Cardiac muscle cell (in vitro differentiated cells and primary cell): Measurements from ENCODE around the gene NLRC3. TPM values are rescaled to one million over a fixed set of nuclear protein-coding genes. Genes with fewer than 3 reads are reported as not detected.

Experiments used
- DNase-seq, 2 donors: peaks; one replicate each; pipeline versions ENCODE4 v3.0.0 to v3.0.0-alpha.2; 2010 to 2017; ENCODE audit warnings: low read depth in 1 of 2, low spot score in 1 of 2
- H3K27ac ChIP-seq: fragments of 200-600 bp; sonication (generic); 2 replicates; pipeline ENCODE4 v1.5.1; 2016
- H3K27me3 ChIP-seq: fragments of 200-600 bp; sonication (generic); 2 replicates; pipeline ENCODE4 v1.6.0; 2016; ENCODE audit warnings: control low read depth
- H3K36me3 ChIP-seq: fragments of 200-600 bp; sonication (generic); 2 replicates; pipeline ENCODE4 v1.5.1; 2016; ENCODE audit warnings: control low read depth
- H3K4me1 ChIP-seq: fragments of 200-600 bp; sonication (generic); 2 replicates; pipeline ENCODE4 v1.8.1; 2017; ENCODE audit warnings: low read depth, mild to moderate bottlenecking, mixed run types
- H3K4me3 ChIP-seq: fragments of 200-600 bp; sonication (generic); 2 replicates; pipeline ENCODE4 v1.5.1; 2016; ENCODE audit warnings: mild to moderate bottlenecking
- H3K9me3 ChIP-seq: fragments of 200-600 bp; sonication (generic); 2 replicates; pipeline ENCODE4 v1.5.1; 2017; ENCODE audit warnings: low read depth, mild to moderate bottlenecking, control low read depth
- CTCF ChIP-seq: IDR thresholded peaks from 2 replicates; pipeline ENCODE4 v1.5.1; 2012; ENCODE audit warnings: low read depth, mild to moderate bottlenecking, low read length
- polyA plus RNA-seq: library from polyadenylated mRNA; unstranded; fragments of >200 nt; fragmentation: Nextera tagmentation; extraction: Ambion mirVana; gene quantifications from 2 replicates; pipeline ENCODE4 v1.2.1, GENCODE V29; 2016
- total RNA-seq: library from RNA; depleted of rRNA; stranded (reverse); fragments of >200 nt; gene quantifications from 2 replicates; pipeline ENCODE4 v1.2.3, GENCODE V29; 2016

NLRC3 gene
- total and polyA plus RNA-seq, 2 experiments from 2014 or later: 0.09 to 0.61 TPM

DNA sequence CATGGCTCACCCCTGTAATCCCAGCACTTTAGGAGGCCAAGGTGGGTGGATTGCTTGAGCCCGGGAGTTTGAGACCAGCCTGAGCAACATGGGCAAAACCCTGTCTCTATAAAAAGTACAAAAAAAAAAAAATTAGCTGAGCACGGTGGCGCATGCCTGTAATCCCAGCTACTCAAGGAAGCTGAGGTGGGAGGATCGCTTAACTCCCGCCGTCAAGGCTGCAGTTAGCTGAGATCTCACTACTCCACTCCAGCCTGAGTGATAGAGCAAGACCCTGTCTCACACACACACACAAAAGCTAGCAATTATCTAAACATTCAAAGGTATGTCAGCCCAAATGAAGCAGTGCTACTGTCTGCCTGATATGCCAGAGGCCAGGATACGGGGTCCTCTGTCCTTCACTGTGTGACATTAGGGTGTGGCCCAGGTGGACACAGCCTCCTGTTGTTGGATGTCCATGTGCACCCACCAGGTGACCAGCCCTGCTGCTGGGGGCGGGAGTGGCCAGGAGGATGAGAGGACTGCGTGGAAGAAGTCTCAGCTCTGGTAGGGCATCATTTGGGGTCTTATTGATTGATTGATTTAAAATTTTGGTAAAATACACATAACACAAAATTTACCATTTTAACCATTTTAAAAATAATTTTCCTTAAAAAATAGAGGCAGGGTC, 3.9 kb downstream of the NLRC3 start:
- TF ChIP-seq CTCF: no peak
- Histone ChIP-seq H3K27me3 (no peaks in the 10 kb centered on the region), H3K4me3 (no peak overlapping the region), H3K36me3 (no peaks in the 10 kb centered on the region), H3K27ac (no peak overlapping the region), H3K9me3 (no peaks in the 10 kb centered on the region), H3K4me1 (no peaks in the 10 kb centered on the region)
- DNase-seq: no peak

DNA sequence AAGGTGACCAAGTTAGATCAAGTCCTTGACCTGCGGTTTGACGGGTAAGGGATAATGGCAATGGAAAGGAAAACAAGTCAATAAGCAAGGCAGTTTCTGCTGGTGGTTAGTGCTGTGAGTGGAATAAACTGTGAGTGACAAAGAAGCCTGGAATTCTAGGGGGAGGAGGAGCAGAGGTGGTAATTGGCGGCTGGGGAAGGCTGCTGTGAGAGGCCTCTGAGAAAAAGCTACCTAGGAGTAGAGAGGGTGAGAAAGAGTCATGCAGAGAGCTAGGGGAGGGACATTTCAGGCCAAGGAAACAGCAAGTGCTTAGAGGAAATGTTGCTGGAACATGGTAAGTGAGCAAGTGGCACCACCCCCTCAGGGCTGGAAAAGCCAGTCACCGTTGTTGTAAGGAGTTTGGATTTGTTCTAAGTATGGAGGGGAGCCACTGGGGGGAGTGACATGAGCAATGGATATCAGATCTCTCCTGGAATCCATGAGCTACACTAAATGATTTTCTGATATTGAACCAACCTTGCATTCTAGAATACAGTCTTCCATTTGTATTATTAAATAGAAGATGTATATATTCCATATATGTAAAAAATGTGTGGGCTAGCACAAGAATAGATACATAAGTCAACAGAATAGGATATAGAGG, 6.7 kb downstream of the NLRC3 start:
- Histone ChIP-seq H3K27me3 (no peaks in the 10 kb centered on the region), H3K4me3 (no peak overlapping the region), H3K4me1 (no peaks in the 10 kb centered on the region), H3K9me3 (no peaks in the 10 kb centered on the region), H3K36me3 (no peaks in the 10 kb centered on the region), H3K27ac (peak overlapping the region; percentile 19)
- no peak for TF ChIP-seq CTCF
- DNase-seq: no peak

DNA sequence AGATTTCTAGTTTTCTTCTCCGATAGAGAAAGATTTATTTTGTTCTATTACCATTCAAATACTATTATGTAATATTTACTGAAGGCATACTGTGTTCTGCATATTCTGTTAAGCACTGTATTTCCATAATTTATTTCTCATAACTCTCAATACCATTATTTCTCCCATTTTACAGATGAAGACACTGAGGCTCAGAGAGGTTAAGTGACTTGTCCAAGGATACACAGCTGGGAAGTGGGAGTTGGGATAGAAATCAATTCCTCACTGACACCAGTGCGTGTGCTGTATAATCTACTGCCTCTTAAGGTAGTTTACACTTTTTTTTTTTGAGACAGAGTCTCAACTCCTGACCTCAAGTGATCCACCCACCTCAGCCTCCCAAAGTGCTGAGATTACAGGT, 7.4 kb downstream of the NLRC3 start:
- DNase-seq: no peak
- Histone ChIP-seq H3K27ac (peak overlapping the region; percentile 19), H3K36me3 (no peaks in the 10 kb centered on the region), H3K9me3 (no peaks in the 10 kb centered on the region), H3K27me3 (no peaks in the 10 kb centered on the region), H3K4me3 (no peak overlapping the region), H3K4me1 (no peaks in the 10 kb centered on the region)
- no peak for TF ChIP-seq CTCF

DNA sequence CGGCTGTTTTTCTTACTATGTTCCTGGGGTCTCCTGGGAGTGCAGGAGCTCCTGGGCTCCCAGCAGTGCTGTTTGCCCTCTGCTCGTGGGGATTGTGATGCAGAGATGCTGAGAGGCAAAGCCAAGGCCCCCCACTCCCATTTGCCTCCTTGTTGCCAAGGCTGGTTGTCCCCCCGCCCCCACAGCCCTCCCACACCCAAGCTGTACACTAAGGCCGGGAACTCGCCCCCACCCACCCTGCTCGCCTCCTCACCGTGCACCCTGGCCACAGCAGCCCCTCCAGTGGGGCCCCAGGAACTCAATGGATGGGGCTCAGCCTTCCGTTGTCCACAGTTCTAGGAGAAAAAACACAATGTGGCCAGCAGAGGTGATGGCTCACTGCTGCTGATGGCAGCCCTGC, 10.2 kb downstream of the NLRC3 start:
- Histone ChIP-seq H3K27me3 (no peaks in the 10 kb centered on the region), H3K4me3 (no peak overlapping the region), H3K36me3 (no peaks in the 10 kb centered on the region), H3K4me1 (no peaks in the 10 kb centered on the region), H3K27ac (no peak overlapping the region), H3K9me3 (no peaks in the 10 kb centered on the region)
- DNase-seq: no peak
- TF ChIP-seq CTCF: no peak

DNA sequence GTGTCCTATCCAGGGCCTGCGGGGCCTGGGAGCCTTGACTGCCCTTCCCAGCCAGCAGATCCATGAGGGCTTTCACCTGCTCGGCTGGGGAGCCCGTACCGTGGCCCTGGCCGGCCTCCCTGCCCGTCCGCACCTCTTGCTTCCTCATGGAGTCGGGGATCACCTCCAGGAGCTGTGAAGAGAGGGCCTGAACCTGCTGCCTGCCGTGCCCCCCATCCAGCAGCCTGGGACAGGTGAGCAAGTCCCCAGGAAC, 12.4 kb downstream of the NLRC3 start:
- DNase-seq: no peak
- Histone ChIP-seq H3K36me3 (no peaks in the 10 kb centered on the region), H3K4me3 (no peak overlapping the region), H3K4me1 (no peaks in the 10 kb centered on the region), H3K9me3 (no peaks in the 10 kb centered on the region), H3K27ac (no peak overlapping the region), H3K27me3 (no peaks in the 10 kb centered on the region)
- TF ChIP-seq CTCF: no peak
